PC-3 (cell line): ENCODE results near the gene CSN1S1. TPM values are rescaled to one million over a fixed set of nuclear protein-coding genes. Genes with fewer than 3 reads are reported as not detected.

Experiments used
- ATAC-seq: fragments of 200-7000 bp; cut with Tn5 transposase; 2 replicates; pipeline ENCODE4 v1.9.1; 2020; ENCODE audit warnings: mild to moderate bottlenecking, moderate library complexity
- BruUV-seq: library from RNA; stranded (reverse); fragments of 400-500 nt; replicated peaks from 2 replicates; lab custom pipeline; 2021; lab: Mats Ljungman, UMichigan
- CTCF ChIA-PET: fragments of 300-600 bp; sonication (Branson Sonifier 250); formaldehyde crosslinking; loops from one replicate; lab custom pipeline; 2022; ENCODE audit warnings: antibody characterized with exemption; lab: Charles Lee
- POLR2A ChIA-PET: fragments of 300-600 bp; sonication (Branson Sonifier 250); formaldehyde crosslinking; loops from one replicate; lab custom pipeline; 2022; ENCODE audit warnings: antibody characterized with exemption; ENCODE audit not compliant: unreplicated experiment; lab: Charles Lee
- DNase-seq: peaks from one replicate; pipeline ENCODE4 v3.0.0-alpha.2; 2015
- H2AFZ ChIP-seq: fragments of 300-600 bp; sonication (generic); 2 replicates; pipeline ENCODE4 v1.6.0; 2016; ENCODE audit warnings: antibody characterized with exemption, low read length
- H3F3A ChIP-seq: fragments of 300-600 bp; sonication (generic); one replicate; pipeline ENCODE4 v1.6.0; 2017; ENCODE audit warnings: antibody characterized with exemption, low read length, control low read depth, mild to moderate bottlenecking; ENCODE audit not compliant: unreplicated experiment
- H3K27ac ChIP-seq: fragments of 300-600 bp; sonication (generic); 2 replicates; pipeline ENCODE4 v1.5.1; 2016; ENCODE audit warnings: mild to moderate bottlenecking, low read length
- H3K27me3 ChIP-seq: fragments of 300-600 bp; sonication (generic); 2 replicates; pipeline ENCODE4 v1.6.1; 2016; ENCODE audit warnings: low read length, mixed read lengths
- H3K36me3 ChIP-seq: fragments of 300-600 bp; sonication (generic); 2 replicates; pipeline ENCODE4 v1.6.1; 2016; ENCODE audit warnings: low read depth, mixed run types, low read length, mixed read lengths
- H3K4me1 ChIP-seq: fragments of 300-600 bp; sonication (generic); 2 replicates; pipeline ENCODE4 v1.5.1; 2016; ENCODE audit warnings: low read length; ENCODE audit not compliant: insufficient read depth
- H3K4me2 ChIP-seq: fragments of 300-600 bp; sonication (generic); 2 replicates; pipeline ENCODE4 v1.6.0; 2016; ENCODE audit warnings: low read length
- H3K4me3 ChIP-seq: fragments of 300-600 bp; sonication (generic); 2 replicates; pipeline ENCODE4 v1.5.1; 2016; ENCODE audit warnings: mild to moderate bottlenecking, low read length, mixed read lengths
- H3K79me2 ChIP-seq: fragments of 300-600 bp; sonication (generic); 2 replicates; pipeline ENCODE4 v1.6.1; 2017; ENCODE audit warnings: low read length, mixed read lengths
- H3K9ac ChIP-seq: fragments of 300-600 bp; sonication (generic); 2 replicates; pipeline ENCODE4 v1.6.0; 2016; ENCODE audit warnings: mild to moderate bottlenecking, low read length
- H3K9me2 ChIP-seq: fragments of 300-600 bp; sonication (generic); replicated peaks from 2 replicates; pipeline ENCODE4 v1.6.1; 2016; ENCODE audit warnings: mixed run types, low read length, mixed read lengths
- H3K9me3 ChIP-seq: fragments of 300-600 bp; sonication (generic); 2 replicates; pipeline ENCODE4 v1.6.1; 2016; ENCODE audit warnings: low read length, mixed read lengths
- H4K20me1 ChIP-seq: fragments of 300-600 bp; sonication (generic); 2 replicates; pipeline ENCODE4 v1.6.1; 2016; ENCODE audit warnings: low read length, mixed read lengths
- CTCF ChIP-seq: fragments of 300-600 bp; sonication (generic); conservative IDR thresholded peaks from 2 replicates; pipeline ENCODE4 v1.5.1; 2017; ENCODE audit warnings: antibody characterized with exemption, low read depth, mild to moderate bottlenecking, low read length
- EZH2 ChIP-seq: fragments of 300-600 bp; sonication (generic); IDR thresholded peaks from one replicate; pipeline ENCODE4 v1.6.1; 2017; ENCODE audit warnings: antibody characterized with exemption, mild to moderate bottlenecking, low read length; ENCODE audit not compliant: unreplicated experiment
- EZH2phosphoT487 ChIP-seq: fragments of 300-600 bp; sonication (generic); IDR thresholded peaks from 2 replicates; pipeline ENCODE4 v1.6.1; 2018; ENCODE audit warnings: mild to moderate bottlenecking, antibody characterized with exemption, low read length, borderline replicate concordance
- intact Hi-C: fragments of 100-400 bp; cut with micrococcal nuclease; formaldehyde crosslinking; loops from 2 replicates; pipeline ENCODE4 v1.9.0; 2023
- total RNA-seq: library from RNA; depleted of rRNA; stranded (reverse); fragments of >200 nt; gene quantifications from 2 replicates; pipeline ENCODE4 v1.2.3, GENCODE V29; 2014

Gene CSN1S1
- total RNA-seq, 1 experiment from 2014 or later: not detected

GRCh38 chr4:69934150-69934549 is 3.3 kb downstream of the CSN1S1 start:
- no peak for ATAC-seq
- ChIA-PET POLR2A (no interaction called here), CTCF (no interaction called here)
- no peak overlapping the region for H2AFZ ChIP-seq
- peaks cover 47% of the 10 kb centered on the region for H3K27me3 ChIP-seq
- no peak overlapping the region for H3K4me2 ChIP-seq
- no peaks in the 10 kb centered on the region for H3K79me2 ChIP-seq
- H3K9ac ChIP-seq: no peak overlapping the region
- no peak overlapping the region for H3K27ac ChIP-seq
- no peaks in the 10 kb centered on the region for H3K9me3 ChIP-seq
- H3K4me1 ChIP-seq: no peaks in the 10 kb centered on the region
- intact Hi-C loops: no loop called here
- H3F3A ChIP-seq: no peaks in the 10 kb centered on the region
- H4K20me1 ChIP-seq: no peaks in the 10 kb centered on the region
- no peaks in the 10 kb centered on the region for H3K36me3 ChIP-seq
- BruUV-seq: no TSS peak
- TF ChIP-seq CTCF (no peak), EZH2phosphoT487 (no peak), EZH2 (no peak)
- H3K4me3 ChIP-seq: no peak overlapping the region
- no peak for DNase-seq
- no peaks in the 10 kb centered on the region for H3K9me2 ChIP-seq

GRCh38 chr4:69936566-69936965 is 5.7 kb downstream of the CSN1S1 start:
- TF ChIP-seq EZH2phosphoT487: no peak
- no peak for TF ChIP-seq EZH2
- no peak for TF ChIP-seq CTCF
- no peak overlapping the region for H3K27ac ChIP-seq
- no peak for DNase-seq
- H3K4me1 ChIP-seq: no peaks in the 10 kb centered on the region
- no peak overlapping the region for H2AFZ ChIP-seq
- no TSS peak for BruUV-seq
- no peaks in the 10 kb centered on the region for H3F3A ChIP-seq
- H3K36me3 ChIP-seq: no peaks in the 10 kb centered on the region
- no peaks in the 10 kb centered on the region for H3K9me3 ChIP-seq
- H3K4me3 ChIP-seq: no peak overlapping the region
- no peak for ATAC-seq
- H3K9ac ChIP-seq: no peak overlapping the region
- POLR2A ChIA-PET: no interaction called here
- no peak overlapping the region for H3K4me2 ChIP-seq
- H3K79me2 ChIP-seq: no peaks in the 10 kb centered on the region
- H3K9me2 ChIP-seq: no peaks in the 10 kb centered on the region
- no peaks in the 10 kb centered on the region for H4K20me1 ChIP-seq
- intact Hi-C loops: no loop called here
- H3K27me3 ChIP-seq: peaks cover 42% of the 10 kb centered on the region
- CTCF ChIA-PET: no interaction called here

- no peaks in the 10 kb centered on the region for H3K9me3 ChIP-seq
- H3K27me3 ChIP-seq: peaks cover 4% of the 10 kb centered on the region; the same call in 1 of the 2 replicates
- POLR2A ChIA-PET: no interaction called here
- ATAC-seq (no peak), DNase-seq (no peak)
- H3K79me2 ChIP-seq: no peaks in the 10 kb centered on the region
- no peaks in the 10 kb centered on the region for H3F3A ChIP-seq
- CTCF ChIA-PET: no interaction called here
- no peak overlapping the region for H3K4me3 ChIP-seq
- intact Hi-C loops: no loop called here
- no peak overlapping the region for H3K9ac ChIP-seq
- no peaks in the 10 kb centered on the region for H3K9me2 ChIP-seq
- H3K4me2 ChIP-seq: no peak overlapping the region
- 0 out of 2 replicates have a peak, but pooled peaks cover 3% of the 10 kb centered on the region for H3K4me1 ChIP-seq
- no peak for TF ChIP-seq EZH2
- no peak for TF ChIP-seq CTCF
- TF ChIP-seq EZH2phosphoT487: no peak
- no peak overlapping the region for H3K27ac ChIP-seq
- H2AFZ ChIP-seq: no peak overlapping the region
- no peaks in the 10 kb centered on the region for H4K20me1 ChIP-seq
- no TSS peak for BruUV-seq
- no peaks in the 10 kb centered on the region for H3K36me3 ChIP-seq
Observed at GRCh38 chr4:69951602-69952001, 20.7 kb downstream of the CSN1S1 start.
